ENCODE results near the gene MCC. TPM values are rescaled to one million over a fixed set of nuclear protein-coding genes. Genes with fewer than 3 reads are reported as not detected.

MCC gene
- total RNA-seq, 2 experiments from 2014 or later = 3.8 to 4.4 TPM

DNA sequence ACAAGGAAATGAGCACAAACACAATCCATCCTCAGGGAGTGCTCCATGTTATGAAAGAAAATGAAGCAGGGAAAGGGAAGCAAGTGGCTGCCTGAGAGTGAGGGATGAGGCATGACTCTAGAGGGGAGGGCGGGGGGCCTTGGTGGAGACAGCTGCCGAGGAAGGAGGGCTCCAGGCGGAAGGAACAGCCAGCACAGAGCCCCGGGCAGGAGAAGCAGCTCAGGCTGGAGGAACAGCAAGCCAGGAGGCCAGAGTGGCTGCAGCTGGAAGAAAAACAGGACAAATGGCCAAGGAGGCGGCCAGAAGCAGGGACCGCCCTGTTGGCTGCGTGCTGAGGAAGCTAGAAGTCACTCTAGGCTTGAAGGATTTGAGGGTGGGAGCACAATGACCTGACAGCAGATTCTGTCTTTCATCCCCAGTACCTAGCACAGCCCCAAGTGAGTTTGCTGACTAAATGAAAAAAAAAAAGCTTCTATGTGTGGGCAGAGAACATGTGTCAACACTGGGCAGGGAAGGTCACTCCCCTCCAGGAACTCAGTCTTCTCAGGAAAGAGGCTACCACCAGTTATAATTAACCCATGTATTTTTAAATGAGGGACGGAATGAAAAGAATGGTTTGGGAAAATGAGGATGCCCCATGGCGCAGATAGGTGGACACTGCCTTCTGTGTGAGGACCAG, 368.9 kb downstream of the MCC start:
- ATAC-seq (ENCODE audit: low read depth) (no peak), DNase-seq (no peak)
- no peaks in the 10 kb centered on the region for H3K27me3 Mint-ChIP-seq
- H3K4me1 Mint-ChIP-seq = no peaks in the 10 kb centered on the region
- H3K9me3 Mint-ChIP-seq = no peaks in the 10 kb centered on the region
- no peaks in the 10 kb centered on the region for H3K36me3 Mint-ChIP-seq
- POLR2A ChIA-PET = no interaction called here
- no peak overlapping the region for H3K27ac Mint-ChIP-seq
- H3K4me3 Mint-ChIP-seq = no peak overlapping the region

DNA sequence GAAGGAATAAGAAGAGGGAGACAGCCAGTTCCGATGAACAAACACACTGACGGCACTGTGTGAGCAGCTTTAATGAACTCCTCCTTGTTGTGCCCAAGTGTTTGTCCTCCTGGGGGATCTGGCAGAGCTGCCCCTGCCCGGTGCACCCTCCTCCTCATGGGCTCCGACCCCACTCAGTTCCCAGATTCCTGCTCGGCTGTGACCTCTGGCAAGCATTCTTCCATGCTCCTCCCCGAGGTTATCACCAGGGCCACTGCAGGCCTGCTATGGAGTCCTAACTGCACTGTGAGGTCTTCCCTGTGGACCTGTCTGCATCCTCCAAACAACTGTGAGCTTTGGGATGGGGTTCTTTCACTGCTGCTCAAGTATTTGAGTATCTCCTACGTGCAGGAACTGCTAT, 369.5 kb downstream of the MCC start:
- H3K4me1 Mint-ChIP-seq = no peaks in the 10 kb centered on the region
- H3K27ac Mint-ChIP-seq = no peak overlapping the region
- H3K4me3 Mint-ChIP-seq = no peak overlapping the region
- H3K36me3 Mint-ChIP-seq = no peaks in the 10 kb centered on the region
- no peak for DNase-seq
- no peak for ATAC-seq (ENCODE audit: low read depth)
- POLR2A ChIA-PET = no interaction called here
- H3K9me3 Mint-ChIP-seq = no peaks in the 10 kb centered on the region
- no peaks in the 10 kb centered on the region for H3K27me3 Mint-ChIP-seq

DNA sequence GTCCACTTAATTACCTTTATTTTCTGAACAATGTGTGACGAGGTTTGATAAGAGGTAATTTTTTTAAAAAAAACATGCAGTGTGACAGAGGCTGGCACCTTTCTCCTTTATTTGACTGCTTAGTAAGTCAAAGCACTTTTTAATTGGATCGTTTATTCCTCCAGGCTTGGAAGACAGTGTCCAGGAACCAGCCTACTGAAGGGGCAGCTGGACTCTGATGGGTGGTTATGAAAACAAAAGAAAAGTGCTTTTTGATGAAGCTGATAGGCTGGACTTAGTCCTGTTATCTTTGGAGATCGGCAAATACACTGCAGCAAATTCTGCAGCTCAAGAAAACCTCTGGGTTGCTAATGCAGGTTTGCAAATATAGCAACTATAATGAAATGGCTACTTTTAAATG, 370.0 kb downstream of the MCC start:
- Mint-ChIP-seq H3K27ac (no peak overlapping the region), H3K27me3 (no peaks in the 10 kb centered on the region), H3K9me3 (no peaks in the 10 kb centered on the region), H3K4me3 (no peak overlapping the region), H3K36me3 (no peaks in the 10 kb centered on the region), H3K4me1 (no peaks in the 10 kb centered on the region)
- ATAC-seq (ENCODE audit: low read depth) (no peak), DNase-seq (no peak)
- POLR2A ChIA-PET = no interaction called here

DNA sequence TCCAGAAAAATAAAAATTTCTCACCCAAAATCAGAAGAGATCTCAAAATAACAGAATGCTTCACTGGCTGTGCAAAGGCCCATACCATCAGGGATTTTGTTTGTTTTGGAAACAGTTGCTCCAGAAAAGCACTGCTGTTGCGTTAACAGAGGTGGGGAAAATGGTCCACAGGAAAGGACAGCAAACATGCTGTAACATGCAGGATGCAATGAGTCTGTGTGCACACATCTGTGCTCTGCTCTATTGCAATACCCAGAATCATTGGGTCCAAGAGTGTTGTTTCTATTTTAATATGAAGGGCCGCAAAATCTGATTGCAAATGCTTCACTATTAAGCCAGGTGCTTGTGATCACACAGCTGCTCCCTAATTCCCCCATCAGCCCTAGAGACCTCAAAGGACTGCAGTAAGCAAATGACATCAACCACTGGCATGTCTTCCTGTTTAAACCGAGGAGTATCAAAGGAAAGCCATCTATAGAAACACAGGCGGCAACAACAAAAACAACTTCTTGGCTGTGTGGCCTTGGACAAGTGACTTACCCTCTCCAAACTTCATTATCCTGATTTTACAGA, 370.6 kb downstream of the MCC start:
- Mint-ChIP-seq H3K27me3 (no peaks in the 10 kb centered on the region), H3K27ac (no peak overlapping the region), H3K4me1 (no peaks in the 10 kb centered on the region), H3K36me3 (no peaks in the 10 kb centered on the region), H3K9me3 (no peaks in the 10 kb centered on the region), H3K4me3 (no peak overlapping the region)
- ATAC-seq (ENCODE audit: low read depth) = no peak
- POLR2A ChIA-PET = no interaction called here
- no peak for DNase-seq

DNA sequence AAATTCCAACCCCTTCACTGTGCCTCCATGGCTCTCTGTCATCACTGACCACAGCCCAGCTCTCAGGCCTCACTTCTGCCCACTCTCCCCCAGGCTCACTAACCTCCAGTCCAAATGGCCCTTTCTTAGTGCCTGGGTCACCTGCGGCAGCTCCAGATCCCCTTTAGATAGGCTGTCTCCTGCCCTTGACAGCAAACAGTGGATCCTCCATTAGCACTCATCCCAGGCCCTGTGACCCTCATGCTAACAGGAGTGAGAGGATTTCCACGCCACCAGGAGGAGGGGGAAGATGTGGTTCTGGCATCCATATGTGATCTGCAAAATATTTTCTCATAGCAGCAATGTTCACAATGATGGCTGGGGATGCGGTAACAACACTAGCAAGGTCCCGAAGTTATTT, 372.3 kb downstream of the MCC start:
- no peak overlapping the region for H3K4me3 Mint-ChIP-seq

DNA sequence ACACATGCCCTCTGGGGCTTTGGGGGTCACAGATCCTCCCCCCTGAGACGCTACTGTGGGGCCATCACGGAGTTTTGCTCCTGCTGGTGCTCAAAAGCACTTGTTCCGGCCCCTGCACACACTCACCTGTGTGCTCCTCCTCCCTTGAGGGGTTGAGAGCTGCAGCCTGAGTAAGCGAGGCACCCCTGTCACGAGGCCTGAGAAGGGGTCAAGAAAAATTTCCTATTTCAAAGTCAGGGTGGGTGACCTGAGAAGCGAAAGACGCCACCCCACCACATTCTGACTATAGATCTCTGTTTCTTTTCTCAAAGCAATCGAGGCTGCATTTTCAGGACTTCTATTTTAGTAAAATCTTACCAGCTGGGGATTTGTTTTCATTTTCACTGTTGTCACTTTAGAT, 373.2 kb downstream of the MCC start:
- no peak overlapping the region for H3K27ac Mint-ChIP-seq
- H3K9me3 Mint-ChIP-seq = no peaks in the 10 kb centered on the region
- no peaks in the 10 kb centered on the region for H3K27me3 Mint-ChIP-seq
- POLR2A ChIA-PET = no interaction called here
- ATAC-seq (ENCODE audit: low read depth) = no peak
- no peaks in the 10 kb centered on the region for H3K36me3 Mint-ChIP-seq
- H3K4me3 Mint-ChIP-seq = no peak overlapping the region
- no peak for DNase-seq
- H3K4me1 Mint-ChIP-seq = no peaks in the 10 kb centered on the region

More for the DNA sequence above, 372.3 kb downstream of the MCC start:
- H3K27me3 Mint-ChIP-seq = no peaks in the 10 kb centered on the region
- H3K27ac Mint-ChIP-seq = no peak overlapping the region
- no peaks in the 10 kb centered on the region for H3K36me3 Mint-ChIP-seq
- no peaks in the 10 kb centered on the region for H3K4me1 Mint-ChIP-seq
- ATAC-seq (ENCODE audit: low read depth) (no peak), DNase-seq (no peak)
- H3K9me3 Mint-ChIP-seq = no peaks in the 10 kb centered on the region
- POLR2A ChIA-PET = no interaction called here

DNA sequence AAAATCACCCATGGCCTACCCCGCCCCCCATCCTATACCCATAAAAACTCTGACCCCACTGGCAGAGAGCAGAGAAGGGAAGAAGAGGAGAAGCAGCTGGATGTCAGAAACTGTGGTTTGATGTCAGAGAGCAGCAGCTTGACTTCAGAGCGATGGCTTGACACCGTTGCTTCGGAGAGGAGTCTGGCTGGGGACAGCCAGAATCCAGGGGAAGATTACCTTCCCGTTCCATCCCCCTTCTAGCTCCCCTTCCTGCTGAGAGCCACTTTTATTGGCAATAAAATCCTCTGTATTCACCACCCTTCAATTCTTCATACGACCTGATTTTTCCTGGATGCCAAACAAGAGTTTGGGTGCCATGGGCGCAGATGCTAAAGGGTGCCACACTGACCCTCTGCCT, 373.7 kb downstream of the MCC start:
- Mint-ChIP-seq H3K36me3 (no peaks in the 10 kb centered on the region), H3K27ac (no peak overlapping the region), H3K4me3 (no peak overlapping the region), H3K9me3 (no peaks in the 10 kb centered on the region), H3K4me1 (no peaks in the 10 kb centered on the region), H3K27me3 (no peaks in the 10 kb centered on the region)
- no peak for ATAC-seq (ENCODE audit: low read depth)
- POLR2A ChIA-PET = no interaction called here
- no peak for DNase-seq

DNA sequence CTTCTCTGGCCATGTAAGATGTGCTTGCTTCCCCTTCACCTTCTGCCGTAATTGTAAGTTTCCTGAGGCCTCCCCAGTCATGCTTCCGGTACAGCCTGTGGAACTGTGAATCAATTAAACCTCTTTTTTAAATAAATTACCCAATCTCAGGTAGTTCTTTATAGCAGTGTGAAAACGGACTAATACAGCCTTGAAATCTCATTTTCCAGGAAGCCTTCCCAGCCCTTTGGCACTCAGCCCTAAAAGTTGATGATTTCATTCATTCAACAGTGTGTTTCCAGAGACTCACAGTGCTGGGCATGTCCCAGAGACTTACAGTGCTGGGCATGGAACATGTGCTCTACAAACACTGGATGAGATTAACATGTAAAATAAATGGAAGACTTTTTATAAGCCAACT, 375.8 kb downstream of the MCC start:
- H3K27me3 Mint-ChIP-seq = no peaks in the 10 kb centered on the region
- no peaks in the 10 kb centered on the region for H3K4me1 Mint-ChIP-seq
- no peak for DNase-seq
- POLR2A ChIA-PET = no interaction called here
- no peak overlapping the region for H3K4me3 Mint-ChIP-seq
- no peaks in the 10 kb centered on the region for H3K36me3 Mint-ChIP-seq
- no peaks in the 10 kb centered on the region for H3K9me3 Mint-ChIP-seq
- H3K27ac Mint-ChIP-seq = no peak overlapping the region
- no peak for ATAC-seq (ENCODE audit: low read depth)

DNA sequence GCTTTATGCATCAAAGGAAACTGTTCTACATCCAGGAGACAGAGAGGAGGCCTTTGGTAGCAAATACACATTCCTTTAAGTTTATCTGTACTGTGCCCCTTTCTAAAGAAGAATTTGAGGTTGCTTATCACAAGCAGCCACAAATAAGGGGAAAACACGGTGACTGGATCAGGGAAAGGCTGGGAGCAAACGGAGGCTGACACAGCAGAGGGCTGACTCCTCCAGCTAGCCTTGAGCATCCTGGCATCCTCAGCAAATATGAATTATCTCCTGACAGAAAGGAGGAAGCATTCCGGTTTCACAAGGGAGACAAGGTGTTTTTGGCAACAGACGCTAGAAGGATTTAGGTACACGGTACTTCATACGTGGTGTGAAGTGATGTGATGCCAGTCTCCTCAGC, 378.1 kb downstream of the MCC start:
- Mint-ChIP-seq H3K27me3 (no peaks in the 10 kb centered on the region), H3K27ac (no peak overlapping the region), H3K4me3 (no peak overlapping the region), H3K36me3 (no peaks in the 10 kb centered on the region), H3K4me1 (no peaks in the 10 kb centered on the region), H3K9me3 (no peaks in the 10 kb centered on the region)
- DNase-seq (no peak), ATAC-seq (ENCODE audit: low read depth) (no peak)
- POLR2A ChIA-PET = no interaction called here

DNA sequence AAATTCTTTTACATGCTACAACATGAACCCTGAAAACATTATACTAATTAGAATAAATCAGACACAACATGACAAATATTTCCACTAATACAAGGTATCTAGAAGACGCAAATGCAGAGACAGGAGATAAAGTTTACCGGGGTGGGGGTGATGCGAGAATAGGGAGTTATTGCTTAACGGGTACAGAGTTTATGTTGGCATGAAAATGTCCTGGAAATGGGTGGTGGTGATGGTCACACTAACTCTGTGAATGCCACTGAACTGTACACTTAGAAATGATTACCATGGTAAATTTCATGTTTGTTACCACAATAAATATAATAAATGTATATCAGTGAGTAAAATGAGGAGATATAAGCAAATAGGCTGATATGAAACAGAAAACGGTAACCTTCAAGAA, 378.9 kb downstream of the MCC start:
- POLR2A ChIA-PET = no interaction called here
- ATAC-seq (ENCODE audit: low read depth) = no peak
- H3K27ac Mint-ChIP-seq = no peak overlapping the region
- H3K4me1 Mint-ChIP-seq = no peaks in the 10 kb centered on the region
- no peak overlapping the region for H3K4me3 Mint-ChIP-seq
- H3K27me3 Mint-ChIP-seq = no peaks in the 10 kb centered on the region
- no peak for DNase-seq
- H3K9me3 Mint-ChIP-seq = no peaks in the 10 kb centered on the region
- no peaks in the 10 kb centered on the region for H3K36me3 Mint-ChIP-seq

DNA sequence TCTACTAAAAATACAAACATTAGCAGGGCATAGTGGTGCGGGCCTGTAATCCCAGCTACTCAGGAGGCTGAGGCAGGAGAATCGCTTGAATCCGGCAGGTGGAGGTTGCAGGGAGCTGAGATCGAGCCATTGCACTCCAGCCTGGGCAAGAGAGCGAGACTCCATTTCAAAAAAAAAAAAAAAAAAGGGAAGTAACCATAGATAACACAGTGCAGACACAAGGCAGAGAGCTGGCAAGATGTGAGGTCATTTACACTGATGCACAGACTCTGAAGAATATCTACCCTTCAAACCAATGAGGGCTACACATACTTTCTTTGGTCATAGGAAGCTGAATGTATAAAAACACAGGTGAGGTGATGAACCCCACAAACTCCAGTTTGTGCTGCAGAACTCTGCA, 379.8 kb downstream of the MCC start:
- DNase-seq (no peak), ATAC-seq (ENCODE audit: low read depth) (no peak)
- Mint-ChIP-seq H3K36me3 (no peaks in the 10 kb centered on the region), H3K9me3 (no peaks in the 10 kb centered on the region), H3K4me3 (no peak overlapping the region), H3K27ac (no peak overlapping the region), H3K27me3 (no peaks in the 10 kb centered on the region), H3K4me1 (no peaks in the 10 kb centered on the region)
- POLR2A ChIA-PET = no interaction called here

DNA sequence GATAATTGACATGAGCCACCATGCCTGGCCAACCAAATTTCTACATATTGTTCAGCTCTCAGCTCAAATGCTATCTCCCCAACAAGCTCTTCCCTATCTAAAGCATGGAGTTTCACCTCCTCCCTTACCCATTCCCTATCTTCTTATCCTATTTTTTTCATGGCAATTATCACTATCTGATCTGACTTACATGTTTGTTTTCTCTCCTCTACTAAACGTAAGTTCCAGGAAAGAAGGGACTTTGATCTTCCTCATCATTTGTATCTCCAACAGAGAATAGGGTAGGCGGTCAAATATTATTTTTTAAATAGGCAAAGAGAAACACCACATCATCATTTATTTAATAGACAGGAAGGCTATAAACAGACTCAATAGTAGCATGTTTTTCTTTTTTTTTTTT, 381.4 kb downstream of the MCC start:
- DNase-seq = no peak
- Mint-ChIP-seq H3K27ac (no peak overlapping the region), H3K27me3 (no peaks in the 10 kb centered on the region), H3K36me3 (no peaks in the 10 kb centered on the region), H3K4me1 (no peaks in the 10 kb centered on the region), H3K4me3 (no peak overlapping the region), H3K9me3 (no peaks in the 10 kb centered on the region)
- POLR2A ChIA-PET = no interaction called here
- ATAC-seq (ENCODE audit: low read depth) = no peak

DNA sequence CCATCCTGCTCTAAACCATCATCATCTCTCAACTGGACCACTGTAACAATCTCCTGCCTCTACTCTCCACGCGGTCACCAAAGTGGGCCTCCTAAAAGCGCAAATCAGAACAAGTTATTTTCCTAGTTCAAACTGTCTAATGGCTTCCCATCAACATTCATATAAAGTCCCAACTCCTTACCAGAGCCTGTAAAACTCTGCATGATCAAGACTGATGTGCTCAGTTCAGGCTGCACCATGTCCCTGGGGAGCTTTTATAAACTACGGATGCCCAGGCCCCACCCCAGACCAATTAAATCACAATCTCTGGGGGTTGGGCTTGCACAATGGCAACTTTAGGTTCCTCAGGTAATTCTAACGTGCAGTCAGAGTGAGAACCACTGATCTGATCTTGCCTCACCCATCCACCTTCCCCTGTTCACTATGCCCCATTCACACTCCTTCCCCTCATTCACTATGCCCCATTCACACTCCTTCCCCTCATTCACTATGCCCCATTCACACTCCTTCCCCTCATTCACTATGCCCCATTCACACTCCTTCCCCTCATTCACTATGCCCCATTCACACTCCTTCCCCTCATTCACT, 382.5 kb downstream of the MCC start:
- no peak for DNase-seq
- Mint-ChIP-seq H3K4me1 (no peaks in the 10 kb centered on the region), H3K4me3 (no peak overlapping the region), H3K36me3 (no peaks in the 10 kb centered on the region), H3K9me3 (no peaks in the 10 kb centered on the region), H3K27me3 (no peaks in the 10 kb centered on the region), H3K27ac (no peak overlapping the region)
- ATAC-seq (ENCODE audit: low read depth) = no peak
- POLR2A ChIA-PET = no interaction called here

DNA sequence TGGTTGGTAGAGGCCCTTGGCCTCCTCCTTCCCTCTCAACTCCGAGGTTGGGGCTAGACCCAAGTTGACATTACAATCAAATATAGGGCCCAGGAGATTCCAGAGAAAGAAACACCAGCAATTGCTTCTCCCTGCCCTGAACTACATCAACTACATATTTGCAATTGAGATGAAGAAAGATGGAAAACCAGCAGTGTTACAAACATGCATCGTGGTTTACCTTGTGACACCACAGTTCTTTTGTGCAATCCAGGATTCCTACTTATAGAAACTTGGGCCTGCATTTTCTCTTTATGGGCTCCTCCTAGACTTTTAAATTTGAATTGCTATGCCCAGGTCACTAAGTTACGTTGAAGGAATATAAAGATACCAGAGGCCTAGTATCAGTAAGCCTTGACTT, 384.9 kb downstream of the MCC start:
- no peaks in the 10 kb centered on the region for H3K9me3 Mint-ChIP-seq
- H3K27ac Mint-ChIP-seq = no peak overlapping the region
- no peaks in the 10 kb centered on the region for H3K36me3 Mint-ChIP-seq
- H3K27me3 Mint-ChIP-seq = no peaks in the 10 kb centered on the region
- H3K4me3 Mint-ChIP-seq = no peak overlapping the region
- POLR2A ChIA-PET = no interaction called here
- H3K4me1 Mint-ChIP-seq = no peaks in the 10 kb centered on the region
- ATAC-seq (ENCODE audit: low read depth) (no peak), DNase-seq (no peak)

Measured in activated naive CD8-positive, alpha-beta T cell treated with anti-CD3 and anti-CD28 coated beads, Interleukin-2, amount 10 ng/mL, durations not matched to agents 7 days and 5 days (primary cell).